ENCODE measurements around the gene FAM13A.
"Not testable (repeated sequence)": the region's sequence is repeated elsewhere in the genome, so short reads cannot be mapped to it uniquely, and the experiment has no call there.

FAM13A gene

DNA sequence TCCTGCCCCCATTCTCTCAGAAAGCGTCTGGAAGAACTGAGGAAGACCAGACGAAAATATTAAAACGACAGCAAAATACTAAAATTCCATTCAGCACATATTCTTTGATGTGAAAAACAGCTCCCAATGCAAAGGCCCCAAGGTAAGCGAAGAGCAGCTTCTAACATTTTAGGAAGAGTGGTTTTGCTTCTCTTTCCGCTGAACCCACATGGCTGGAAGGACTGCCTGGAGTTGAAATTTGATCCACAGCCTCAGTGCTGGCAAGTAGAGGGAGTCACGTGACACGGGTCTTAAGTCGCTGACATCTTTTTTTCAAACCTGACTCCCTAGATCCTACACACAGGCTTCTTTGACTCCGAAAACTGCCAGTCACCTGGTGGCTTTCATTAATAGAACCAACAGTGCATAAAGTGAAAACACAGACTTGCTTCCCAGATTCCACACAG, at the start of gene FAM13A:
Gene FAM13A, minus strand, starts transcription at position 233 of the 446 bp plus-strand sequence. Its CDS starts 221 bp downstream, at position 12.
- no peak for DNase-seq (ENCODE audit: low read depth in 2 of 2)

DNA sequence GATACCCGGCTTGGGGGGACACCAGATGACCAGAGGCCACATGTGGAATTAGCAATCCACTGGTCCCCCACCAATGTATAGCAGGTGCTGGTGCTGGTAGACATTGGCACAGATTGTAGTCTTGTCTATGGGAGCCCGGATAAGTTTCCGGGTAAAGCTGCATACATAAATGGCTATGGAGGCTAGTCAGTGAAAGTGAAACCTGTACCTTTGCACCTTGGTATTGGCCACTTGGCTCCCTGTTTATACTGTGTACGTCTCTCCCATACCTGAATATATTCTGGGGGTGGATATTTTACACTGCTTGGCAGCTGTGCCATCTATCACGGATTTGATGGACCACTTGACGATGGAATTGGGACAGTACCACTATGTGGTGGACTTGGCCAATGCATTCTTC, 48.7 kb upstream of the FAM13A start:
- DNase-seq (ENCODE audit: low read depth in 2 of 2) = no peak

- no peak for DNase-seq (ENCODE audit: low read depth in 2 of 2)
Observed at GRCh38 chr4:89101256-89102161, 44.5 kb upstream of the FAM13A start.

DNA sequence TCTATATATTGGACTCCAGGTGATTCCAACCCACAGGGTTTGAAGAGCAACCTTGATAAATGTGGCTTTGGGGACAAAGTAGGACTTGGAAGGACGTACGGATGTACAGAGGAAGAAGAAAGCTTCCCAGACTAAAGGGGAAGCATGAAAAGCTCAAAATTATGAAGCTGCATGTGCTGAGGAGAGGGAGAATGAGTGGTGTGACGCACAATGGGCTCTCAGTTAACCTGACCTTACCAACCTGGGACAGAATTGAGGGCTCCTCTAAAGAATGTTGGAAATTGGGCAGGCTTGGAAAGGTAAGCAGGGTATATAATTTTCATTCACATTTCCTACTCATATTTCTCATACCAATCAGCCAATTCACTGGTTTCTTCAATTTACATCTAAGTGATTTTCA, 43.9 kb upstream of the FAM13A start:
- no peak for DNase-seq (ENCODE audit: low read depth in 2 of 2)

GRCh38 chr4:89099471-89099870, 42.5 kb upstream of the FAM13A start:
- no peak for DNase-seq (ENCODE audit: low read depth in 2 of 2)

- no peak for DNase-seq (ENCODE audit: low read depth in 2 of 2)
Observed at GRCh38 chr4:89099034-89099433, 42.0 kb upstream of the FAM13A start.

- no peak for DNase-seq (ENCODE audit: low read depth in 2 of 2)
Observed at GRCh38 chr4:89078300-89078699, 21.3 kb upstream of the FAM13A start.

- no peak for DNase-seq (ENCODE audit: low read depth in 2 of 2)
Observed at GRCh38 chr4:89077761-89078160, 20.8 kb upstream of the FAM13A start.

GRCh38 chr4:89072921-89073320, 15.9 kb upstream of the FAM13A start:
- DNase-seq (ENCODE audit: low read depth in 2 of 2) = no peak

DNA sequence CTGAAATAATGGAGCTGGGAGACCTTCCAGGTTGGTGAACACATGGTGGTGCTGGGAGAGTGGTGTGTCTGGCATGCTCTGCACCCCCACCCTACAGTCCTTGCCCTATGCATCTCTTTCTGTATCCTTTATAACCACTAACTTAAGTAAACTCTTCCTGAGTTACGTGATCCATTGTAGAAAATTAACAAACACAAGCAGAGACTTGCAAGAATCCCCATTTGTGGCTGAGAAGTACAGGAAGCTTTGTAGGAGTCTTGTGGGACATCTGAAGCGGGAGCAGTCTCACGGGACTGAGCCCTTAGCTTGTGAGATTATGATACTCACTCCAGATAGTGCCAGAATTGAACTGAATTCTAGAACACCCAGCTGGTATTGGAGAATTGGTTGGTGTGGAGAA, 14.3 kb upstream of the FAM13A start:
- no peak for DNase-seq (ENCODE audit: low read depth in 2 of 2)

GRCh38 chr4:89070041-89070440, 13.1 kb upstream of the FAM13A start:
- DNase-seq (ENCODE audit: low read depth in 2 of 2) = no peak

- DNase-seq (ENCODE audit: low read depth in 2 of 2) = no peak
Observed at GRCh38 chr4:89069481-89069880, 12.5 kb upstream of the FAM13A start.

DNA sequence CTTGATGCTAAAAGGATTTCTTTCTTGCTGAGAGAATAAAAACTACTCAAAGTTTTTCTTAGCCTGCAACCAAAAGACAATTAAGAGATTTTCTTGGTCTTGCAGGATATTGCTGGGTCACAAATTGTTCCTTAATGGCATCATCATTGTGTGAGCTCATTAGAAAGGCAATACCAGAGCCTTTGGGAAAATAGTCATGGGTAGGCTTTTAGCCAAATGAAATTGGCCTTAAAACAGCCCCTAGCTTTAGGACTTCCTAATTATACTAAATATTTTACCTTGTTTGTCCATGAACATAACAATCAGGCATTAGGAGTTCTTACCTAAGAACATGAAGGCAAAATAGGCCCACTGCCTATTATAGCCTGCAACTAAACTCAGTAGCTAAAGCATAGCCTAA, 10.4 kb upstream of the FAM13A start:
- DNase-seq (ENCODE audit: low read depth in 2 of 2) = no peak

DNA sequence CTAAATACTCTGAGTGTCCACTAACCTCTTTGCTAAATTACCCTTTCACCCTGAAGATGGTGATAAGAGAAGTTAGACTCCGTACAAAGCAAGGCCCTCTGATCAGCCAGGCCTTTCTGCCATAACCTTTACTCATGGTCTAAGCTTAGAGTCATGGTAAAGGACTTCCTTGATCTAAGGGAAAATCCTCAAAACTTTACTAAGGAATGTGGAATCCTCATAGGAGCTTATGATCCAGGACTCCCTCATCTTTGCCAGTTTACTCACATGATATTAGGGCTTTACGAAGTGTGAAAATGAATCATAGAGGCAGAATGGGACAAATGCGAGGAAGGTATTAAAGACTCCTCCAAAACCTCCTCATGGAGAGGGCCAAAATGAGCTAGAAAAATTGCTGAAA, 7.9 kb upstream of the FAM13A start:
- DNase-seq (ENCODE audit: low read depth in 2 of 2) = no peak

DNA sequence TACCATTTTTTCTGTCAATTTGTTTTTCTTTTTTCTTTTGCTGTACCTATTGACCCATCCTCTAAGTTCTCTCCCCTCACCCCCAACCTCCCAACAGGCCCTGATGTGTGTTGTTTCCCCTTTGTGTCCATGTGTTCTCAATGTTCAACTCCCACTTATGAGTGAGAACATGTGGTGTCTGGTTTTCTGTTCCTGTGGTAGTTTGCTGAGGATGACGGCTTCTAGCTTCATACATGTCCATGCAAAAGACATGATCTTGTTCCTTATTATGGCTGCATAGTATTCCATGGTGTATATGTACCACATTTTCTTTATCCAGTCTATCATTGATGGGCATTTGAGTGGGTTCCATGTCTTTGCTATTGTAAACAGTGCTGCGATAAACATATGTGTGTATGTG, 859 bp upstream of the FAM13A start:
- DNase-seq (ENCODE audit: low read depth in 2 of 2) = not testable (repeated sequence)

- no peak for DNase-seq (ENCODE audit: low read depth in 2 of 2)
Observed at GRCh38 chr4:89056292-89056952, 563 bp downstream of the FAM13A start.

DNA sequence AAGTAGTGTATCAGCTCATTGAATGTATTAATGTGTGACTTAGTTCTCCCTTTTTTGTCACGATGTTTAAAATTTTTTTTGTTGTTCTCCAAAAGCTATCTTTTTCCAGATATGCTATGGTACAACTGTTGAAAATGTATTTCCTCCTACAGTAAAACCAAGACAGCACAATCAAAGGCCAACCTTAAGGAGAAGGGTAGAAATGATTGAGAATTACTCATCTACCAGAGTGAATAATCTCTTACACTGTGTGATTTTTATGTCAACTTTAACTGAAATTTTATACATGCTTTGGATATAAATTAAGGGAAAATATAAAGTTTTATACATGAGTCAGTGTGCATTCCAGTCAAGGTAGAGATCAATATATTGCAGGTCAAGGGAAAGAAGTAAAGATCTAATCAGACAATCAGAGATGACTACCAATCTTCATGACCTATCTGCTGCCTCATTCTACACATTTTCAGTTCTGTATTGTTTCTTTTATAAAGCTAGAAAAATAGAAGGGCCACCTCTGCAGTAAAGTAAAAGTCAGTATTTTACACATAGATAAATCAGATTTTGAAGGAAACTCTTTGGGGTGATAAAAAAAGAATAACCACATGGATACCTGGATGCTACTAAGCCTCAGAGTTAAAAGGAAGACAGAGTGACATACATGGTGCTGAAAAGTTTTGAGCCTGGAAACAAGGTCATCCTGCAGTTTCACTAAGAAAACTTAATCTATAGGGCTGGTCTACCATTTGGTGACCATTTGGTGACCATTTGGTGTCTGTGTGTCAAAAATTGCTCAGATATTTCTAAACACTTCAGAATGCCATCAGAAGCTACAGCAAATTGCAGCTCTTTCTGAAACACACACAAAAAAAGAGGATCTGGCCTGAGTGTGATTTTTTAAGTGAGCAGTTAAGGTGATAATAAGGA, 1.6 kb downstream of the FAM13A start:
- DNase-seq (ENCODE audit: low read depth in 2 of 2) = no peak

DNA sequence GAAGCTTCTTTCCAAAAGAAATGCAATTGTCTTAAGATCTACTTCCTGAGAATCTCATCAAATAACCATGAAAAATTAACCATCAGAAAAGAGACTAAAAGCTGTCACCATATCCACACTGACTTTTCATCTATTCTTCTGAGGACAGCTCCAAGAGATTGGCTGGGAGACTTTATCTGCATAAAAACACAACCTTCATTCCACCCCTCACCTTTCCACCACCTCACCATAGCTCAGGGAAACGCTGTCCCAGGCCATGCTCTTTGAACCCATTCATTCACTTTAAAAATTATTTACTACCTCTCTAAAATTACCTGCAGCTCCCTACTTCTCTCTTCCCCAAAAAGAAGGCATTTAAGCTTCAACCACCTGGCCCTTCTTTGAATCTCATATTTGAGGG, 2.4 kb downstream of the FAM13A start:
- no peak for DNase-seq (ENCODE audit: low read depth in 2 of 2)

DNA sequence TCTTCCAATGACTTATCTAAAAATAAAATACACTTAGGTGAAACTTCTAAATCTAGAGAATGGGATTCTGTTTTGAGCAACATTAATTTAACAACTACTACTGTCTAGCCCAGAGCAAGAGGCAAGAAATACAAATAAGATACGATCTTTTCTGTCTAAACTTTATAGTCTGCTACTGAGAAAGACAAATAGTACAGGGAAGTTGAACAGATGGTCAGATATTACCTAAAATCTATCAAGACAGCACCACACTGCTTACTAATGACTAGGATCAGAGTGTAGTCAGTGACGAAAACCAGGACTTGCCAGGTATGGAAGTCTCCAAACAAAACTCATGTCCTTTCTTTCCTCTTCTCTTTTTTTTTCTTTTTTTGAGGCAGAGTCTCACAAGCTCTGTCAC, 7.1 kb downstream of the FAM13A start:
- DNase-seq (ENCODE audit: low read depth in 2 of 2) = no peak

GRCh38 chr4:89048906-89049601, 7.9 kb downstream of the FAM13A start:
- no peak for DNase-seq (ENCODE audit: low read depth in 2 of 2)

DNA sequence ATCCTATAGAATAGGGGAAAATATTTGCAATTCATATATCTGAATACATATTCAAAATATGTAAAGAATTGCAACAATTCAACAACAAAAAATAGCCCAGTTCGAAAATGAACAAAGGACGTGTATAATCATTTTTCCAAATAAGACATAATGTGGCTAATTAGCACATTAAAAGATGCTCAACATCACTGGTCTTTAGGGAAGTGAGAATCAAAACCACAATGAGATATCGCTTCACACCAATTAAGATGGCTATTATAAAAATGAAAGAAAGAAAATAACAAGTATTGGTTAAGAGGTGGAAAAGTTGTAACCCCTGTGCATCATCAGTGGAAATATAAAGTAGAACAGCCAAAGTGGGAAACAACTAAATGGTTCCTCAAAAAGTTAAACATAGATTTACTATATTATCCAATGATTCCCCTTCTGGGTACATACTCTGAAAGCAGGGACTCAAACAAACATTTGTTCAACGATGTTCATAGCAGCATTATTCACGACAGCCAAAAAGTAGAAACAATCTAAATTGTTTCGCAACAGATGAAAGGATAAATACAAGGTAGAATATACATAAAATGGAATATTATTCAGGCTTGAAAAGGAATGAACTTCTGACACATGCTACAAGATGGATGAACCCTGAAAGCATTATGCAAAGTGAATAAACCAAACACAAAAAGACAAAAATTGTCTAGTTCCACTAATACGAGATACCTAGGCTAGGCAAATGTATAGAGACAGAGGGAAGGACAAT, 12.7 kb downstream of the FAM13A start:
- DNase-seq (ENCODE audit: low read depth in 2 of 2) = no peak
